HuH-7 (cell line): ENCODE measurements around the gene NUP93.

Source experiments
- DNase-seq: peaks from one replicate; pipeline ENCODE4 v3.0.0; 2011; ENCODE audit warnings: low spot score

NUP93 gene

DNA sequence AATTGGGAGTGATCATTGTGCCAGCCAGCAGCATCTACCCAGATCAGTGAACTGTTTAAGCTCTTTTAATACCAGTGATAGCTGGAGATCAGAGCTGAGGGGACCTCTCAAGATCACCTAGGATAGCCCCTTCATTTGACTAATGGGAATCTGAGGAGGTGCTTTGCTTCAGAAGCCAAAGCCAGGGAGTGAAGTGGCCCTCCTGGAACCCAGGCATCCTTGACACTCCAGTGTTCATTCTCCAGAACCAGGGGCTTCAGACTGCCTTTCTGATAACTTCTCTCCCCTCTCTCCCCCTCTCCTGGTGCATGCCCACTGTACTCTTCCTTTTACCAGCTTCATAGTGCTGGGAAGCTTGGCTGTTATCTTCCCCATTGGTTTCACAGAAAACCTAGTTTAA is 87.1 kb downstream of the NUP93 start:
- no peak for DNase-seq

GRCh38 chr16:56817938-56818337 is 88.0 kb downstream of the NUP93 start:
- no peak for DNase-seq

DNA sequence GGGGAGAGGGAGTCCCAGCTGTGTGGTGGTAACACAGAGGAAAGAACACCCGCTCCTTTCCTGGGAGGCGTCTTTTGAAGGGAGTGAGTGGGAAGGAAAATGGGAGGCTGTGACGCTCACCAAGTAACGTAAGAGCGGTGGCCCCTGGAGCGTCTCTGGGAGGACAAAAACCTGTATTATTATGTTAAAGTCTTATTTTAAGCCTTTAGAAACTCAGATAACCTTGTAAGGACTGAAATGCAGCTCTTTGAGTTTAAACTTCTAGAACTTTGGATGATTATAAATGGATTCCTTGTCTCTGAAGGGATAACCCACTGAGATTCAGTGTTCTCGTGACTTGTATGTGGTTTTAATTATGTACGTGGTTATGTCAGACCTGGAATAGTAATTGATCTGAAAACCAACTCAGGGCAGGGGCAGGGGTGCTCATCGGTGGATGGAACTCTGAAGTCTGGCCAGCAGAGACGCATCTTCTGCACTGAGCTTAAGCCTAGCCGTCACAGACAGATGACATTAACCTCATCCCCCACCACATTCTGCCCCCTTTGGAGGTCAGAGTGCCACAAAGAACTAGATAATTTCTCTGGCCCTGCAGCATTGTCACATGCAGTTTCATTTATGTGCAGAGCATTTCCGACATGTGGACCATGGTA is 93.3 kb downstream of the NUP93 start:
- no peak for DNase-seq

- no peak for DNase-seq
These were observed 94.4 kb downstream of the NUP93 start for GRCh38 chr16:56824331-56824730.

GRCh38 chr16:56824804-56825203 is 94.9 kb downstream of the NUP93 start:
- no peak for DNase-seq

DNA sequence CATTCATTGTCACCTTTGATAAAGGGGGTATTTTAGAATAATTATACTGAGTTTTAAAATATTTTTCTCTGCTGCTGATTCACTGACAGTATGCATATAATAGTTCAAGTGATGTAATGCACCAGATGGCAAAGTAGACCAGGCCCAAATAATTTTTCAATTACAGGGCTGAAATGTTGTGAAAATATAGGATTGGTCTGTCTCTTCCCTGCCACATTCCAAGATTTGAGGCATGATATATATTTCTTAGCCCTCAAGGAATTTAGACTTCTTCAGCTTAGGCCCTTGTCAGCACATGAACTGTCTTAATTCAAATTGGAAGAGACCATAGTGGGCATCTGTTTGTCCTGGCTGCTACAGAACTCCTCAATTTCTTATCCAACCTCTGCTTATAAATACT is 95.9 kb downstream of the NUP93 start:
- no peak for DNase-seq

- no peak for DNase-seq
These were observed 98.7 kb downstream of the NUP93 start for GRCh38 chr16:56828647-56829046.

DNA sequence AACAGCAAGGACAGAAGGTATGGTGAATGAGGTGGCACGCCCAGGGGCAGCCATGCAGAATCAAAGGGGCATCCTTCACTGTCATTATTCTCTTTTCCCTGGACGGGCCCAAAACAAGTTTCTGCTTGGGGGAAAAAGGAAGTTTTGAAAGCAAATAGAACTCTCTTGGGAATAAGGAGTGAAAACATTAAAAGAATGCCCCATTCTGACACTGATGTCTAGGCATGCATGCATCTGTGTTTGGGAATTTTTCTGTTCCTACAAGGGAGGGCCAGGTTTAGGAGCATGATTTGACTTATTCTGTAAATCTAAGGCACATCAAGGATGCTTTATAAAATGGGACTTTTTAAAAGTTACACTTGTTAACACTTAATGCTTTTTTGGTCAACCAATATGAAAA is 100.7 kb downstream of the NUP93 start:
- DNase-seq: no peak

DNA sequence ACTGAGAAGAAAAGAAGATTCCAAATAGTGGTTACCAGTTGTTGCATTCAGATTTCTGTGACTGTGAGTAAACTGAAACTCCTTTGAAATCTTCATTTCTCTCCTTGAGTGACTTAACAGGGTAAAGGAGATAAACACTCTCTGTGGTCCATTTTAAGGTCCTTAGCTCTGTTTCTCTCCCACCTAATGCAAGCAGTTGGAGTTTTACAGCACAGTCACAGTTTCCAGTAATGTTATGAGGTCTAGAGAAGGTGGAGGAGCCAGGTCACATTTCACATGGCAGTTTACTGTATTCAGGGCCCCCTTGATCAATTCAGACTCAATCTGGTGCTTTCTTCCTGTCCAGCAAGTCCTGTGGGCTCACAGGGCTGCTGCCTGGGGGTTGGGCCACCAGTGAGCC is 102.8 kb downstream of the NUP93 start:
- DNase-seq: no peak

DNA sequence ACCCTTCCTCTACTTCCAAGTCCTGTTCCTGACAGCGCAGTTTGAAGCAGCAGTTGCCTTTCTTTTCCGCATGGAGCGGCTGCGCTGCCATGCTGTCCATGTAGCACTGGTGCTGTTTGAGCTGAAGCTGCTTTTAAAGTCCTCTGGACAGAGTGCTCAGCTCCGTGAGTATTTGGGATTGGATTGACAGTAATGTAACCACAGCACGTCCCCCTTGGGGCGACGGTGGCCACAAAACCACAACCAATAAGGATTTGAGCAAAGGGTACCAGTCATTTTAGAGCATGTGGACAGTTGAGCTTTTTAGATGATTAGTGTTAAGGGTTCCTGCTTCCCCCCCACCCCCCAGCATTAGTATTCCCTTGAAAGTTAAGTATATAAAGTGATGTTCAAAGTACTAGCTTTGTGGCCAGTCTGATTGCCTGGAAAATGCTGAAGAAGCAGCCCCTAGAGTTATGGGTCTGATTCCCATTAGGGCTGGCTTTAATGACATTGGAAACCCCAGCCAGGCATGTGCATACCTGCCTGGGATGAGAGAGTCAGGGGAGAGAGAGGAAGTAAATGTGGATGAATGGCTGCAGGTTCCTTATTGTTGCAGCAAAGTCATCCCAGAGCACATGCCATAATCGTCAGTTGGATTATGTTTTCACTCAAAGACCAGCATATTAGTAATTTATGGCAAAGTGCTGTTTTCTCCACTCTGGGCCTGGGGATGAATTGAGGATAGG is 103.5 kb downstream of the NUP93 start:
- no peak for DNase-seq

DNA sequence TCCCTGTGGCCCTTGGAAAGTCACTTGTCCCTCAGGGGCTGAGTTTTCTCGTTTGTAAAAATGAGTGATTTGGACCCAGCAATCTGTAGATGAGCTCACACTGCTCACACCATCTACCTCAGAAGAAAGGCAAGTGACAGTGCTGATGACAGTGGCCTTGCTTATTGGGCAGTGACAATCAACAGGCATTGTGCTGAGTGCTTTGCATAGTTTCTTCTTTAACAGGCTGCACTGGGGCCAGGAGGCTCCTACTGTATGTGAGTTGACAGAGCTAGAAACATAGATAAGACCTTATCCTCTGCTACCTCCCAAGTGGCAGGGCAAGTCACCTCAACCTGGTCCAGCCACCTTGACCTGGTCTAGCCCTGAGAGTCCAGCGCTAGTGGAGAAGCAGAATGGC is 105.4 kb downstream of the NUP93 start:
- no peak for DNase-seq

GRCh38 chr16:56836410-56837230 is 106.7 kb downstream of the NUP93 start:
- no peak for DNase-seq

DNA sequence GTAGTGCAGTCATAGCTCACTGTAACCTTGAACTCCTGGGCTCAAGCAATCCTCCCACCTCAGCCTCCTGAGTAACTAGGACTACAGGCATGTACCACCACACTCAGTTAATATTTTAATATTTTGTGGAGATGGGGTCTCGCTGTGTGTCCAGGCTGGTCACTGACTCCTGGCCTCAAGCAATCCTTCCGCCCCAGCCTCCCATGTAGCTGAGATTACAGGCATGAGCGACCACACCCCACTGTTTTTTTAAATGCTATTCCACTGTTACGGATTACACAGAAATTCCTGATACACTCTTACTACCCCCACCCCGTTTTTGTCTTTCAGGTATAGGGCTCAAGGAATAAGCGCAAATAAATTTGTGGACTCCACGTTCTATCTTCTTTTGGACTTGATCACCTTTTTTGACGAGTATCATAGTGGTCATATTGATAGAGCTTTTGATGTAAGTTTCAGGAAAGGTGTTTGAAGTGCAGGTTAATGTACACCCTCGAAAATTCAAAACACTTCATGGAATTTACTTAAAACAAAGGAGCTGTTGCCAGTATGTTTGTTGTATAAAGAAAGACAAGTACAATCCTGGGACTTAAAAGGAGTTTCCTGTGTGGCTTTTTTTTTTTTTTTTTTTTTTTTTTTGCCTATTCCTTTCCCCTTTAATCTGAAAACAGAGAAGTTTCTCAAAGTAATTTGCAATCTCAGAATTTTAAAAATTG is 108.9 kb downstream of the NUP93 start:
- DNase-seq: no peak

GRCh38 chr16:56841233-56841632 is 111.3 kb downstream of the NUP93 start:
- DNase-seq: no peak

DNA sequence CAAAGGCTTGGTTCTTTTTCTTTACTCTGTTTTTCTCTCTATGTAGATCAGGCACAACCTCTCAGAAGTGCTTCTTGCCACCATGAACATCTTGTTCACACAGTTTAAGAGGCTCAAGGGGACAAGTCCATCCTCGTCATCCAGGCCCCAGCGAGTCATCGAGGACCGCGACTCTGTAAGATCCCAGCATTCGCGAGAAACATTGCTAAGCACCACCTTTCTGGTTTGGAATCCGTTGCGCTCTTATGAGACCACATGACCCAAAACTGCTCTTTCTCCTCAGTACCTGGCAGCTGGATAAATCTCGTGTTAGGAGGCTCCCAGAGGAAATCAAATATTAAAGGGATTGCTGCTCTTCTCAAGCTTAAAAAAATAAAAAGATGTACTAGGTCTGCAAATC is 111.7 kb downstream of the NUP93 start:
- no peak for DNase-seq

DNA sequence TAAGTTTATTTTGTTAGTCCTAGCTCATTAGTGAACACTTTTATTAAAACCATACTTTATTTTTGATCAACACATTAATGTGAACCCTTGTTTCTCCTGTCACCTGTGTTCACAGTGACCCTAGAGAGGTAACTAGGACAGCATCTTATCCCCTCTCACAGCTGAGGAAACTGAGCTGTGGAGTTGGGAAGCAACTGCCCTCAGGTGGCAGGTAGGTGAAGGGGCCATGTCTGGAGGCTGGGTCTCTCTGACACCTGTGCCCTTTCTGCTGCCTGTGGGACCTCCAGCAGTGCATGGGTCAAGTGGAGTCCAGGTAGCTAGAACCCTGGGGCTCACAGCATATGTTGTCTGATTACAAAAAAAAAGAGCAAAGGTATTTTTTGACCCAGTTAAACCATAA is 112.2 kb downstream of the NUP93 start:
- no peak for DNase-seq

DNA sequence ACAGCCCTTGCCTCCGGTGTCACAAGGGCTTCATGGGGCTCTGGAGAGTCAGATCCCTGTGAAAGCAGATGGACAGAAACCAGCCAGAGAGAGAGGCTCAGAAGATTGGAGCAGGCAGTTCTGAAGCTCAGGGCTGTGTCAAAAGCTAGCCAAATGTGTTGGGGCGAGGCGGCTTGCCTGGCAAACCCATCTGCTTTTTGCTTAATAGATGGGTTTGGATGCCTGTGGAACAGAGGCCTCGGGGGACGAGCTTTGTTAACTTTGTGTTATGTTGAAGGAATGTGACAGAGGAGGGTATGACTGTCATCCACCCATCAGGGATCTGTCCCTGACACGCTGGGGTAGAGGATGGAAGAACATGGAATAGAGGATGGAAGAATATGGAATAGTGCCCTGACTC is 114.1 kb downstream of the NUP93 start:
- DNase-seq: no peak

GRCh38 chr16:56847173-56847910 is 117.4 kb downstream of the NUP93 start:
- DNase-seq: no peak

GRCh38 chr16:56848029-56848936 is 118.4 kb downstream of the NUP93 start:
- no peak for DNase-seq

DNA sequence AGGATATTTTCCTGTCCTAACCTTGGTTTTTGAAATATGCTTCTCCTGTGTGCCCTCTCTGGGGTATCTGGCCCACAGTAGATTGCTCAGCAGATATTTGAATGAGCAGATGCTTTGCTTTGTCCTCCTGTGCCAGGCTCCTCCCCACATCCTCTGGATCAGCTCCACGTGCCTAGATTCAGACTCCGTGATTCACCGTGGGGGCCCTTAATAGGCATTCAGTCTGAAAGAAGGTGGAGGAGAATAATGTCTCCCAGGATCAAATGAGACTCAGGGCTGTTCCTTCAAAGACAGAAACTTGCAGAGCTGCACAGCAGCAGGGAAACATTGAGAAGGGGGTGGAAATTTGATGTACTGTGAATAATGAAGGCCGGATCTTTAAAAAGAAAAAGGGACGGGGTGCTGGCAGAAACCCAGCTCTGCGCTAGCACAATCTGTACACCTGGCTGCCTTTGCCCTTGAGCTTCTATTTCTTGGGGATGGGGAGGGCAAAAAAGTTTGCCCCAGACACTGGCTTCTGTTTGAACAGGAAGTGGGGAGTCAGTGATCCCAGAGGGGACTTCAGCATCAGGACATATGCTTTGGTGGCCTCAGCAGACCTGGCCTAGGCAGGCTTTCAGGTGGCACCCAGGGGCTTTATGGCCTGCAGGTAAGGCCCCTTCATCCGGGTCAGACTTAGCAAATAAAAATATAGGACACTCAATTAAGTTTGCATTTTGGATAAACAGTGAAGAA is 119.2 kb downstream of the NUP93 start:
- no peak for DNase-seq
